Endothelial cell of umbilical vein (primary cell): ENCODE results near the gene MLLT1. TPM values are rescaled to one million over a fixed set of nuclear protein-coding genes. Genes with fewer than 3 reads are reported as not detected.
A peak's percentile ranks its signal among the peaks of the same experiment; 100 is the strongest.

Experiments
- BruUV-seq: library from RNA; stranded (reverse); fragments of 400-500 nt; replicated peaks from 2 replicates; lab custom pipeline; 2021; lab: Mats Ljungman, UMichigan
- CTCF ChIA-PET: fragments of 300-600, 350-600 bp; sonication (Branson Sonifier 250); formaldehyde crosslinking; loops from one replicate; lab custom pipeline; 2021; ENCODE audit warnings: antibody characterized with exemption, inconsistent platforms; lab: Charles Lee
- POLR2A ChIA-PET: fragments of 300-600, 350-600 bp; sonication (Branson Sonifier 250); formaldehyde crosslinking; loops from one replicate; lab custom pipeline; 2021; ENCODE audit warnings: antibody characterized with exemption, inconsistent platforms; lab: Charles Lee
- DNase-seq: peaks from one replicate; pipeline ENCODE4 v3.0.0-alpha.2; 2011; ENCODE audit warnings: low read depth, low spot score
- FAIRE-seq: peaks from 2 replicates; lab custom pipeline; 2011; peaks lifted over from hg19 to GRCh38; lab: Jason Lieb, UNC
- H2AFZ ChIP-seq: 2 replicates; pipeline ENCODE4 v1.6.0; 2012; ENCODE audit warnings: low read depth, low read length, control low read depth, inconsistent platforms
- H3K27ac ChIP-seq: 2 replicates; pipeline ENCODE4 v1.5.1; 2011; ENCODE audit warnings: low read depth, mild to moderate bottlenecking, control low read depth, low read length, moderate library complexity; ENCODE audit not compliant: insufficient read depth
- H3K27me3 ChIP-seq, 2 experiments: 2 replicates each; pipeline versions ENCODE4 v1.6.0 to v1.6.1; 2011; ENCODE audit warnings: low read length in 2 of 2, mixed read lengths in 1 of 2; ENCODE audit not compliant: control insufficient read depth in 2 of 2, insufficient read depth in 2 of 2
- H3K36me3 ChIP-seq, 2 experiments: 2 replicates in 1 of 2; 3 replicates in 1 of 2; pipeline ENCODE4 v1.5.1; 2011; ENCODE audit warnings: low read length in 2 of 2, mild to moderate bottlenecking in 1 of 2, moderate library complexity in 1 of 2; ENCODE audit not compliant: control insufficient read depth in 2 of 2, insufficient read depth in 2 of 2; ENCODE audit errors: extremely low read depth in 1 of 2
- H3K4me1 ChIP-seq: 3 replicates; pipeline ENCODE4 v1.5.1; 2011; ENCODE audit warnings: mild to moderate bottlenecking, low read length; ENCODE audit not compliant: control insufficient read depth, insufficient read depth; ENCODE audit errors: extremely low read depth
- H3K4me2 ChIP-seq: 2 replicates; pipeline ENCODE4 v1.6.1; 2011; ENCODE audit warnings: low read length, control low read depth, mixed read lengths; ENCODE audit not compliant: insufficient read depth
- H3K4me3 ChIP-seq, 3 experiments: fragments of 200-600 bp in 1 of 3; sonication (generic), shearing (Covaris generic) in 1 of 3; replicated peaks in 1 of 3; 2 replicates each; pipeline ENCODE4 v1.5.1; 2011 to 2016; ENCODE audit warnings: control low read depth in 3 of 3, low read length in 3 of 3, mild to moderate bottlenecking in 2 of 3, inconsistent platforms in 1 of 3, low read depth in 1 of 3, moderate library complexity in 1 of 3; ENCODE audit not compliant: insufficient read depth in 1 of 3
- H3K79me2 ChIP-seq: 2 replicates; pipeline ENCODE4 v1.6.0; 2012; ENCODE audit warnings: low read length, inconsistent platforms; ENCODE audit not compliant: control insufficient read depth, insufficient read depth
- H3K9ac ChIP-seq: replicated peaks from 2 replicates; pipeline ENCODE3; 2011; ENCODE audit warnings: low read length, control low read depth; ENCODE audit not compliant: insufficient read depth; ENCODE audit errors: extremely low read depth
- H3K9me1 ChIP-seq: replicated peaks from 3 replicates; pipeline ENCODE4 v1.6.0; 2011; ENCODE audit warnings: mild to moderate bottlenecking, low read length; ENCODE audit not compliant: control insufficient read depth, insufficient read depth; ENCODE audit errors: extremely low read depth
- H3K9me3 ChIP-seq: replicated peaks from 2 replicates; pipeline ENCODE4 v1.5.1; 2012; ENCODE audit warnings: low read length, inconsistent platforms; ENCODE audit not compliant: control insufficient read depth, insufficient read depth
- H4K20me1 ChIP-seq: replicated peaks from 2 replicates; pipeline ENCODE3; 2011; ENCODE audit warnings: mild to moderate bottlenecking, low read length; ENCODE audit not compliant: control insufficient read depth, insufficient read depth; ENCODE audit errors: extremely low read depth
- CTCF ChIP-seq, 2 donors: IDR thresholded peaks; 1 replicate in 1 of 2; 2 replicates in 1 of 2; pipeline ENCODE4 v1.5.1; 2011; ENCODE audit warnings: low read length in 2 of 2, mild to moderate bottlenecking in 2 of 2, moderate library complexity in 2 of 2, control low read depth in 1 of 2, inconsistent platforms in 1 of 2, low read depth in 1 of 2; ENCODE audit not compliant: insufficient read depth in 1 of 2; ENCODE audit errors: extremely low read depth in 1 of 2
- EZH2 ChIP-seq: IDR thresholded peaks from 2 replicates; pipeline ENCODE4 v1.6.1; 2012; ENCODE audit warnings: borderline replicate concordance, low read depth, mild to moderate bottlenecking, moderate library complexity, low read length, inconsistent platforms; ENCODE audit not compliant: severe bottlenecking
- FOS ChIP-seq: IDR thresholded peaks from 2 replicates; pipeline ENCODE4 v1.6.1; 2011; ENCODE audit warnings: mild to moderate bottlenecking, low read length, moderate library complexity, borderline replicate concordance; ENCODE audit not compliant: insufficient read depth
- GATA2 ChIP-seq: IDR thresholded peaks from 2 replicates; pipeline ENCODE4 v1.7.0; 2011; ENCODE audit warnings: low read depth, mild to moderate bottlenecking, moderate library complexity, mixed read lengths, low read length; ENCODE audit not compliant: insufficient read length, insufficient read depth
- JUN ChIP-seq: IDR thresholded peaks from 2 replicates; pipeline ENCODE4 v1.6.1; 2011; ENCODE audit warnings: borderline replicate concordance, low read depth; ENCODE audit not compliant: insufficient read length, insufficient read depth
- MAX ChIP-seq: IDR thresholded peaks from 2 replicates; pipeline ENCODE4 v1.6.1; 2011; ENCODE audit not compliant: insufficient read depth, insufficient read length
- MYC ChIP-seq: IDR thresholded peaks from one replicate; pipeline ENCODE4 v1.6.1; 2011; ENCODE audit warnings: mild to moderate bottlenecking, low read depth, low read length
- POLR2A ChIP-seq: IDR thresholded peaks from 2 replicates; pipeline ENCODE4 v1.6.1; 2012; ENCODE audit warnings: low read depth, mild to moderate bottlenecking, control low read depth, low read length
- POLR2AphosphoS5 ChIP-seq: IDR thresholded peaks from 2 replicates; pipeline ENCODE4 v1.6.1; 2012; ENCODE audit warnings: low read depth, mild to moderate bottlenecking, control low read depth, low read length, moderate library complexity; ENCODE audit not compliant: insufficient read depth
- dilution Hi-C: fragments of 300-500 bp; cut with MboI; formaldehyde crosslinking; loops from one replicate; pipeline ENCODE4 v1.15.0; 2019; ENCODE audit warnings: low sequenced_read_pairs; ENCODE audit not compliant: extremely low pct_ligation_motif_present
- intact Hi-C: fragments of 100-400 bp; cut with micrococcal nuclease; formaldehyde crosslinking; loops from one replicate; pipeline ENCODE4 v1.10.0; 2022
- polyA plus RNA-seq, 4 experiments: library from polyadenylated mRNA; depleted of rRNA in 3 of 4; stranded (reverse) in 3 of 4; unstranded in 1 of 4; fragments of >200 nt; gene quantifications; 2 replicates each; pipeline versions ENCODE4 v1.2.1 to v1.2.3, GENCODE V29; 2011 to 2012; ENCODE audit warnings: missing spikeins in 1 of 4
- total RNA-seq: library from RNA; stranded (reverse); gene quantifications from 2 replicates; pipeline ENCODE4 v1.2.3, GENCODE V29; 2021

MLLT1 gene
- total and polyA plus RNA-seq, 2 donors (not counting 3 experiments of a cell fraction or from before 2014, with no cell fraction given): 43.9 to 84.8 TPM

GRCh38 chr19:6242677-6243076, 37.1 kb downstream of the MLLT1 start:
- Histone ChIP-seq H3K9me1 (no peaks in the 10 kb centered on the region), H3K9ac (peak overlapping the region; percentile 12), H3K36me3 (no peaks in the 10 kb centered on the region), H3K4me3 (no peak overlapping the region), H4K20me1 (no peaks in the 10 kb centered on the region), H3K27ac (peak overlapping the region; percentile 48), H3K4me1 (peaks cover 55% of the 10 kb centered on the region), H3K27me3 (no peaks in the 10 kb centered on the region), H3K9me3 (no peaks in the 10 kb centered on the region), H2AFZ (no peak overlapping the region), H3K79me2 (peaks cover 67% of the 10 kb centered on the region), H3K4me2 (no peak overlapping the region)
- no TSS peak for BruUV-seq
- dilution Hi-C loops: no loop called here
- FAIRE-seq: no peak
- TF ChIP-seq MYC: no peak
- TF ChIP-seq GATA2: no peak
- no peak for TF ChIP-seq CTCF (IDR thresholded peaks at IDR 0.05; ENCODE audit: extremely low read depth in 1 of 2, insufficient read depth in 1 of 2, low read depth in 1 of 2, low read length in 2 of 2)
- no peak for TF ChIP-seq POLR2A
- no peak for TF ChIP-seq EZH2
- no peak for TF ChIP-seq POLR2AphosphoS5
- no peak for TF ChIP-seq JUN
- TF ChIP-seq FOS: no peak
- TF ChIP-seq MAX: no peak
- no peak for DNase-seq
- CTCF ChIA-PET: interaction anchor here (1.1 to 2.0 kb wide), 3 partner anchors 9 to 36 kb away, joined by 3 to 16 read pairs (median 4); no protein-coding TSS in a partner anchor
- intact Hi-C loops: no loop called here
- POLR2A ChIA-PET: no interaction called here
